ENCODE measurements around the gene CD109.

DNA sequence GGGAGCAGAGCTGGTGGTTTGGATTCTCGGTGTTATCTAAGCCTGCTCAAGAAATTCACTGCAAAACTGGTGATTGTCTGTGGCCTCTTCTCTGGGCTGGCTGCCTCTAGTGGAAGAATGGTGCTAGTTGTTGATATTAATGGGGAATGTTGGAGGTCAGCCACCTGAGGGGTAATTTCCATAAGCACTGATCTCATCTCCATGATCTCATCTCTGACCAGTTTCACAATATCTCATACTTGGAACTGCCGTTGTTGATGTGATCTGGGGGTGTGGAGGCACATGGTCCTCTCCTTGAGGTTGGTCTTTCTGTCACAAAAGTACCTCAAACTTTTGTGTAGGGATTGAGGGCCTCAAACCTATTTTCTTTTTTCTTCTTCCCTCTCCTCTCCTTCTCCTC, 102.6 kb downstream of the CD109 start:
- TF ChIP-seq POLR2A (IDR thresholded peaks at IDR 0.05) (no peak), POLR2AphosphoS5 (IDR thresholded peaks at IDR 0.05) (no peak)
- TF ChIP-seq, protein P1, sequence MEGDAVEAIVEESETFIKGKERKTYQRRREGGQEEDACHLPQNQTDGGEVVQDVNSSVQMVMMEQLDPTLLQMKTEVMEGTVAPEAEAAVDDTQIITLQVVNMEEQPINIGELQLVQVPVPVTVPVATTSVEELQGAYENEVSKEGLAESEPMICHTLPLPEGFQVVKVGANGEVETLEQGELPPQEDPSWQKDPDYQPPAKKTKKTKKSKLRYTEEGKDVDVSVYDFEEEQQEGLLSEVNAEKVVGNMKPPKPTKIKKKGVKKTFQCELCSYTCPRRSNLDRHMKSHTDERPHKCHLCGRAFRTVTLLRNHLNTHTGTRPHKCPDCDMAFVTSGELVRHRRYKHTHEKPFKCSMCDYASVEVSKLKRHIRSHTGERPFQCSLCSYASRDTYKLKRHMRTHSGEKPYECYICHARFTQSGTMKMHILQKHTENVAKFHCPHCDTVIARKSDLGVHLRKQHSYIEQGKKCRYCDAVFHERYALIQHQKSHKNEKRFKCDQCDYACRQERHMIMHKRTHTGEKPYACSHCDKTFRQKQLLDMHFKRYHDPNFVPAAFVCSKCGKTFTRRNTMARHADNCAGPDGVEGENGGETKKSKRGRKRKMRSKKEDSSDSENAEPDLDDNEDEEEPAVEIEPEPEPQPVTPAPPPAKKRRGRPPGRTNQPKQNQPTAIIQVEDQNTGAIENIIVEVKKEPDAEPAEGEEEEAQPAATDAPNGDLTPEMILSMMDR (IDR thresholded peaks at IDR 0.05 in 8 of 11, conservative IDR thresholded peaks at IDR 0.05 in 3 of 11): no peak
